GM23248 (cell line): Measurements from ENCODE around the gene PCDH12.

ENCODE experiments used
- EZH2 ChIP-seq: fragments of 200-600 bp; sonication (generic); IDR thresholded peaks from 2 replicates; pipeline ENCODE4 v1.6.1; 2018; ENCODE audit warnings: antibody characterized with exemption, mild to moderate bottlenecking; ENCODE audit not compliant: insufficient read depth, poor library complexity, severe bottlenecking
- EZH2phosphoT487 ChIP-seq: fragments of 200-600 bp; sonication (generic); IDR thresholded peaks from 2 replicates; pipeline ENCODE4 v1.6.1; 2018; ENCODE audit warnings: antibody characterized with exemption, moderate library complexity, mild to moderate bottlenecking, low read depth; ENCODE audit not compliant: insufficient read depth

DNA sequence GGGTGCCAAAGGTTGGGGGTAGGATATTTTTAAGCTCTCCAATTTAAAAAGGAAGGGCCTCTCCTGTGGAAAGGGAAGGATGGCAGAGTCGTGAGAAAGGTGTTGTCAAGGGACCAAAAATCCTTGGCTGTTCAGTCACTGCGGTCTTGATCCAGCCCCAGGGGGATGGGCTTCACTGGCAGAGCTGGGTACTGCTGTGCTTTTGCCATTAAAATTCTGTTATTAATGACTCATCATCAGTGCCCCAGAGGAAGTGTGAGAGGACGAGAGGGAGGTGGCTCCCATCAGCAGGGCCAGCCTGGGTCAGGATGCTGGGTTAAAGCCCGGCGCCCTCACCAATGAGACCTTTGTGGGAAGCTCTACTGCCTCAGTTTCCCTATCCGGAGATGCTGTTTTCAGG, 16.7 kb downstream of the PCDH12 start:
- TF ChIP-seq EZH2, result no peak
- no peak for TF ChIP-seq EZH2phosphoT487
